Lung (tissue), 12 donors: Measurements from ENCODE around the gene EPN2. TPM values are rescaled to one million over a fixed set of nuclear protein-coding genes. Genes with fewer than 3 reads are reported as not detected.

Experiments
- ATAC-seq: fragments of 200-7000 bp; cut with Tn5 transposase; one replicate; pipeline ENCODE4 v1.9.1; 2020; ENCODE audit warnings: moderate number of reproducible peaks; ENCODE audit not compliant: insufficient read depth, low FRiP score
- DNase-seq, 3 donors: peaks; one replicate each; pipeline ENCODE4 v3.0.0-alpha.2; 2013 to 2017
- H3K27ac ChIP-seq, 2 donors: one replicate each; pipeline ENCODE4 v1.5.1; 2013; ENCODE audit warnings: mild to moderate bottlenecking in 2 of 2, moderate library complexity in 2 of 2, control low read depth in 1 of 2, inconsistent platforms in 1 of 2, low read depth in 1 of 2, low read length in 1 of 2
- H3K27me3 ChIP-seq, 3 donors: one replicate each; pipeline ENCODE4 v1.5.1; 2013; ENCODE audit warnings: low read length in 2 of 3; ENCODE audit not compliant: control insufficient read depth in 3 of 3, insufficient read depth in 3 of 3
- H3K36me3 ChIP-seq, 4 donors: one replicate each; pipeline ENCODE4 v1.5.1; 2013; ENCODE audit warnings: low read length in 4 of 4, mild to moderate bottlenecking in 1 of 4, moderate library complexity in 1 of 4; ENCODE audit not compliant: control insufficient read depth in 4 of 4, insufficient read depth in 4 of 4
- H3K4me1 ChIP-seq, 5 donors: one replicate each; pipeline ENCODE4 v1.5.1; 2013; ENCODE audit warnings: low read length in 5 of 5, mild to moderate bottlenecking in 2 of 5, moderate library complexity in 1 of 5; ENCODE audit not compliant: control insufficient read depth in 5 of 5, insufficient read depth in 5 of 5
- H3K4me3 ChIP-seq: one replicate; pipeline ENCODE4 v1.5.1; 2013; ENCODE audit warnings: mild to moderate bottlenecking, control low read depth, moderate library complexity
- H3K9ac ChIP-seq, 2 donors: one replicate each; pipeline ENCODE4 v1.5.1; 2013; ENCODE audit warnings: low read length in 2 of 2, control low read depth in 1 of 2; ENCODE audit not compliant: insufficient read depth in 1 of 2
- H3K9me3 ChIP-seq, 4 donors: one replicate each; pipeline ENCODE4 v1.5.1; 2013; ENCODE audit warnings: low read length in 3 of 4, mild to moderate bottlenecking in 1 of 4, moderate library complexity in 1 of 4; ENCODE audit not compliant: control insufficient read depth in 4 of 4, insufficient read depth in 3 of 4
- CTCF ChIP-seq: IDR thresholded peaks from 2 replicates; pipeline ENCODE4 v1.5.1; 2012; ENCODE audit warnings: mild to moderate bottlenecking; ENCODE audit errors: control extremely low read depth, extremely low read depth
- WGBS, 2 donors: extraction: QIAGEN DNeasy Blood & Tissue Kit; methylation state at CpG; one replicate each; pipeline ENCODE4 v1.1.7; 2013; 5-methylcytosine and 5-hydroxymethylcytosine counted together
- polyA plus RNA-seq, 2 donors: library from polyadenylated mRNA; stranded (reverse); fragments of 200-250 nt; gene quantifications; one replicate each; pipeline ENCODE4 v1.2.1, GENCODE V29; 2013
- total RNA-seq, 2 donors: library from RNA; depleted of rRNA in 1 of 2; stranded (reverse); fragments of >200 nt in 1 of 2; gene quantifications; one replicate each; pipeline ENCODE4 v1.2.1, GENCODE V29; 2014 to 2021
- donor health status: control.
- donor health status: control.
- donor health status: Bipolar disorder and iron deficiency.
- donor health status: healthy.
- donor health status: DM: yes; HTN: yes; CAD: no.

The EPN2 gene
- total and polyA plus RNA-seq, 4 donors: 16.7 to 73.7 (median 37.4) TPM

DNA sequence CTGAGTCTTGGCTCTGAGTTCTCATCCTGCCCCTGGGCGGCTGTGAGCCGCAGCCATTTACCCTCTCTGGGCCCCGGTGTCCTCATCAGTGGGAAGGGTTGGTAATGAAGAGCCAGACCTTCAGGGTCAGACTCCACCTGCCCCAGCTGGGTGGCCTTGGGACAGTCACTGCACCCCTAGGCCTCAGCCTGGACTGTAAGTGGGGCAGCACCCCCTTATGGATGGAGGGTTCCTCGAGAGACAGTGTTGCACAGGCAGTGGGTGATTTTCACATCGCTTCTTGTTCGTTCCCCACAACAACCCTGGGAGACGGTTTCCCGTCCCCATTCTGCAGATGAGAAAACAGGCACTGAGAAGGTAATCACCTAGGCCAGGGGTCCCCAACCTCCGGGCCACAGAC is 64.8 kb downstream of the EPN2 start:
- Histone ChIP-seq H3K4me1 (peaks cover 0 to 44% (median 7%) of the 10 kb centered on the region in 5 donors), H3K27ac (peak overlapping the region in 1 of 2 donors; percentile 57), H3K9ac (no peak overlapping the region), H3K36me3 (peaks cover 0 to 9% (median 3%) of the 10 kb centered on the region in 4 donors), H3K4me3 (no peak overlapping the region), H3K9me3 (no peaks in the 10 kb centered on the region), H3K27me3 (no peaks in the 10 kb centered on the region)
- 92 to 95% methylated on average over 9 of the region's 9 CpGs for WGBS, 2 donors
- TF ChIP-seq CTCF: no peak
- DNase-seq: no peak
- no peak for ATAC-seq

GRCh38 chr17:19302791-19303331 is 65.7 kb downstream of the EPN2 start:
- no peaks in the 10 kb centered on the region for H3K9me3 ChIP-seq
- WGBS, 2 donors: 37 to 51% methylated on average over 9 of the region's 9 CpGs
- H3K27ac ChIP-seq: peak overlapping the region; percentile 35 to 75
- DNase-seq (no peak), ATAC-seq (no peak)
- peak overlapping the region in 1 of 2 donors; percentile 7 for H3K9ac ChIP-seq
- H3K4me3 ChIP-seq: no peak overlapping the region
- peaks cover 0 to 7% (median 3%) of the 10 kb centered on the region in 4 donors for H3K36me3 ChIP-seq
- no peaks in the 10 kb centered on the region for H3K27me3 ChIP-seq
- peaks cover 0 to 42% (median 7%) of the 10 kb centered on the region in 5 donors for H3K4me1 ChIP-seq
- no peak for TF ChIP-seq CTCF

DNA sequence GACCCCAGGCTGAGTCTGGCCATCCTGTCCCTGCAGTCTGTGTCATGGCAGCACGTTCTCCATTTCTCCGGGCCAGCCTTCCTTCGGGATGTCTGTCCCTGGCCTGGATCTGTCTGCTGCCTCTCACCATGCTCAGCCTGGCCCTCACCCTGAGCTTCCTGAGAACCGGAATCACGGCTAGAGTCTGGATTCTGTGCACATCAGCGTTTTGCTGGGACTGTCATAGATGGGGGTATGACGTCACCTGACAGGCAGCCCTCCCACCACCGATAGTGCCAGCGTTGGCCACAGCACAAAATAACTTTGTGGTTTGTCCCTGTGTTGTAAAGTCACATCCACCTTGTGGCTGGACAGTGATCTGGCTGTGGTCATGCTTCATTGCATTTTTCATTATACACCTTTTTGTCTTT is 66.2 kb downstream of the EPN2 start:
- Histone ChIP-seq H3K4me1 (peaks cover 1 to 45% (median 7%) of the 10 kb centered on the region in 5 donors), H3K9me3 (no peaks in the 10 kb centered on the region), H3K27ac (peak overlapping the region; percentile 35 to 75), H3K36me3 (peaks cover 0 to 7% (median 3%) of the 10 kb centered on the region in 4 donors), H3K27me3 (no peaks in the 10 kb centered on the region), H3K9ac (no peak overlapping the region), H3K4me3 (no peak overlapping the region)
- no peak for TF ChIP-seq CTCF
- ATAC-seq (no peak), DNase-seq (no peak)
- WGBS, 2 donors: 67 to 71% methylated on average over 9 of the region's 9 CpGs

DNA sequence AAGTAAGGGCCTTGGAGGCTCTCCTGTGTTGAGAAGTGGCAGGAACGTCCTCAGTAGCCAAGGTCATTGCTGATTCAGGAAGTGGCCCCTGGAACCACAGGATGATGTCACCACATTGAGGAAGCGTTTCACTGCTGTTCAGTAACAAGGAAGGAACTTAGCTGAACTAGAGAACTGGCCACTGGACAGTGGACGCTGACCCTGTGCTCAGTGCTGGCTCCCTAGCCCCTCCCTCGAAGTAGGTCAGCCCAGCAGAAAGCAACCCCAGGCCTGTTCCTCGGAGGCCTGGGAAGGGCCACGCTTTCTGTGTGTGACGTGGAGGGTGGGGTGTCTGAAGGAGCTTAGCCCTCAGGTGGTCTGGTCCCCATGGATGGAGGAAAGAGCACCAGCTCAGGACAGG is 67.0 kb downstream of the EPN2 start:
- peaks cover 0 to 7% (median 3%) of the 10 kb centered on the region in 4 donors for H3K36me3 ChIP-seq
- no peak for TF ChIP-seq CTCF
- no peak overlapping the region for H3K4me3 ChIP-seq
- peak; percentile 47 for ATAC-seq
- H3K9ac ChIP-seq: no peak overlapping the region
- WGBS, 2 donors: 41 to 48% methylated on average over 7 of the region's 7 CpGs
- no peaks in the 10 kb centered on the region for H3K27me3 ChIP-seq
- peak overlapping the region; percentile 46 to 50 for H3K27ac ChIP-seq
- peaks cover 4 to 45% (median 7%) of the 10 kb centered on the region in 5 donors for H3K4me1 ChIP-seq
- peak in 1 of 3 donors; percentile 60 for DNase-seq
- no peaks in the 10 kb centered on the region for H3K9me3 ChIP-seq
